GM12874 (cell line): Measurements from ENCODE around the gene SNX14.

Source experiments
- CTCF ChIP-seq: IDR thresholded peaks from 2 replicates; pipeline ENCODE4 v1.5.1; 2011; ENCODE audit warnings: low read depth, mild to moderate bottlenecking, control low read depth, low read length, moderate library complexity; ENCODE audit not compliant: insufficient read depth

The SNX14 gene

GRCh38 chr6:85473748-85474147, 119.9 kb downstream of the SNX14 start:
- TF ChIP-seq CTCF: no peak

GRCh38 chr6:85472744-85473143, 120.9 kb downstream of the SNX14 start:
- TF ChIP-seq CTCF: no peak

- TF ChIP-seq CTCF: no peak
Measured at GRCh38 chr6:85470023-85470410, 123.6 kb downstream of the SNX14 start.

GRCh38 chr6:85469276-85470022, 124.2 kb downstream of the SNX14 start:
- TF ChIP-seq CTCF: no peak

- no peak for TF ChIP-seq CTCF
Measured at GRCh38 chr6:85468326-85468725, 125.3 kb downstream of the SNX14 start.

- TF ChIP-seq CTCF: no peak
Measured at GRCh38 chr6:85465762-85466161, 127.9 kb downstream of the SNX14 start.

GRCh38 chr6:85464722-85465150, 128.9 kb downstream of the SNX14 start:
- TF ChIP-seq CTCF: no peak
